ENCODE results near the gene TRAM2.
"Not testable (repeated sequence)": the region's sequence is repeated elsewhere in the genome, so short reads cannot be mapped to it uniquely, and the experiment has no call there.

TRAM2 gene

GRCh38 chr6:52491203-52492069, 85.4 kb downstream of the TRAM2 start:
- no peak for TF ChIP-seq CTCF (IDR thresholded peaks at IDR 0.05; ENCODE audit: low read depth, low read length)
- H3K4me3 ChIP-seq (ENCODE audit: low read depth, low read length), result no peak overlapping the region

- no peak for TF ChIP-seq CTCF (IDR thresholded peaks at IDR 0.05; ENCODE audit: low read depth, low read length)
- no peak overlapping the region for H3K4me3 ChIP-seq (ENCODE audit: low read depth, low read length)
Observed at GRCh38 chr6:52489881-52490280, 87.0 kb downstream of the TRAM2 start.

- no peak overlapping the region for H3K4me3 ChIP-seq (ENCODE audit: low read depth, low read length)
- TF ChIP-seq CTCF (IDR thresholded peaks at IDR 0.05; ENCODE audit: low read depth, low read length), result no peak
Observed at GRCh38 chr6:52483671-52484003, 93.2 kb downstream of the TRAM2 start.

- no peak for TF ChIP-seq CTCF (IDR thresholded peaks at IDR 0.05; ENCODE audit: low read depth, low read length)
- no peak overlapping the region for H3K4me3 ChIP-seq (ENCODE audit: low read depth, low read length)
Observed at GRCh38 chr6:52482903-52483670, 93.8 kb downstream of the TRAM2 start.

- no peak for TF ChIP-seq CTCF (IDR thresholded peaks at IDR 0.05; ENCODE audit: low read depth, low read length)
- no peak overlapping the region for H3K4me3 ChIP-seq (ENCODE audit: low read depth, low read length)
Observed at GRCh38 chr6:52475307-52475706, 101.6 kb downstream of the TRAM2 start.

GRCh38 chr6:52474173-52474572, 102.7 kb downstream of the TRAM2 start:
- TF ChIP-seq CTCF (IDR thresholded peaks at IDR 0.05; ENCODE audit: low read depth, low read length), result no peak
- H3K4me3 ChIP-seq (ENCODE audit: low read depth, low read length), result no peak overlapping the region

GRCh38 chr6:52461194-52461593, 115.7 kb downstream of the TRAM2 start:
- H3K4me3 ChIP-seq (ENCODE audit: low read depth, low read length), result not testable (repeated sequence)

Measured in WI38 (cell line).